Osteoblast (primary cell): ENCODE results near the gene ADH1A. TPM values are rescaled to one million over a fixed set of nuclear protein-coding genes. Genes with fewer than 3 reads are reported as not detected.

Experiments used
- DNase-seq: peaks from one replicate; pipeline ENCODE4 v3.0.0; 2011; ENCODE audit warnings: low spot score, mixed read lengths; ENCODE audit not compliant: insufficient read length; ENCODE audit errors: missing footprints
- H2AFZ ChIP-seq: 2 replicates; pipeline ENCODE4 v1.6.0; 2011; ENCODE audit warnings: mild to moderate bottlenecking, low read length
- H3K27ac ChIP-seq: 2 replicates; pipeline ENCODE4 v1.5.1; 2011; ENCODE audit warnings: mild to moderate bottlenecking, low read depth, low read length, moderate library complexity
- H3K27me3 ChIP-seq: 2 replicates; pipeline ENCODE4 v1.6.0; 2012; ENCODE audit warnings: mild to moderate bottlenecking, control low read depth, inconsistent platforms, low read length, moderate library complexity; ENCODE audit not compliant: insufficient read depth
- H3K36me3 ChIP-seq: 2 replicates; pipeline ENCODE4 v1.5.1; 2011; ENCODE audit warnings: mild to moderate bottlenecking, low read length, control low read depth, moderate library complexity; ENCODE audit not compliant: insufficient read depth
- H3K4me1 ChIP-seq: 2 replicates; pipeline ENCODE4 v1.5.1; 2011; ENCODE audit warnings: mild to moderate bottlenecking, low read length, control low read depth, moderate library complexity; ENCODE audit not compliant: insufficient read depth
- H3K4me2 ChIP-seq: 2 replicates; pipeline ENCODE4 v1.6.0; 2011; ENCODE audit warnings: mild to moderate bottlenecking, low read length; ENCODE audit not compliant: insufficient read depth
- H3K4me3 ChIP-seq: fragments of 200-600 bp; sonication (generic); 3 replicates; pipeline ENCODE4 v1.5.1; 2012; ENCODE audit warnings: mild to moderate bottlenecking, low read length, inconsistent platforms; ENCODE audit not compliant: insufficient read depth
- H3K79me2 ChIP-seq: 2 replicates; pipeline ENCODE4 v1.6.0; 2012; ENCODE audit warnings: mild to moderate bottlenecking, low read length, control low read depth, inconsistent platforms; ENCODE audit not compliant: insufficient read depth
- H3K9me3 ChIP-seq: 2 replicates; pipeline ENCODE4 v1.5.1; 2011; ENCODE audit warnings: low read depth, low read length, control low read depth
- H4K20me1 ChIP-seq: 2 replicates; pipeline ENCODE4 v1.6.0; 2012; ENCODE audit warnings: mild to moderate bottlenecking, low read length, control low read depth; ENCODE audit not compliant: insufficient read depth
- CTCF ChIP-seq: IDR thresholded peaks from 2 replicates; pipeline ENCODE4 v1.5.1; 2011; ENCODE audit warnings: mild to moderate bottlenecking, low read depth, low read length, moderate library complexity; ENCODE audit errors: extremely low read depth
- total RNA-seq: library from RNA; depleted of rRNA; stranded (reverse); fragments of >200 nt; gene quantifications from 2 replicates; pipeline ENCODE4 v1.2.3, GENCODE V29; 2012

ADH1A gene
- total RNA-seq, 1 donor, result not detected

DNA sequence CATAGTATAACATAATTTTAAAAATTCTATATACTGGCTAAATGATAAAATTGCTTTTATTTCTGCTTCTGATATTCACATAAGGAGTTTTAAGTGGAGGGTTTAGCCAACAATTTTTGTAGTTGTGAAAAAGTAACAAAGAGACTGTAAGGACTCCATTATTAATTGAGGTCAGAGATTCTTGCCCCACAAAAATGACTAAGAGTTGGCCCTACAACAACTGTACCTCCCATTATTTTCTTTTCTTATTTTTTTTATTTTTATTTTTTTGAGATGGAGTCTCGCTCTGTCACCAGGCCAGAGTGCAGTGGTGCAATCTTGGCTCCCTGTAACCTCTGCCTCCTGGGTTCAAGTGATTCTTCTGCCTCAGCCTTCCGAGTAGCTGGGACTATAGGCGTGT lies 39.9 kb upstream of the ADH1A start:
- no peak for DNase-seq
- H3K79me2 ChIP-seq, result no peaks in the 10 kb centered on the region
- H2AFZ ChIP-seq, result no peak overlapping the region
- no peak overlapping the region for H3K4me2 ChIP-seq
- TF ChIP-seq CTCF, result no peak
- H3K27ac ChIP-seq, result no peak overlapping the region
- no peaks in the 10 kb centered on the region for H3K9me3 ChIP-seq
- no peaks in the 10 kb centered on the region for H3K36me3 ChIP-seq
- H3K4me1 ChIP-seq, result no peaks in the 10 kb centered on the region
- no peaks in the 10 kb centered on the region for H4K20me1 ChIP-seq
- no peaks in the 10 kb centered on the region for H3K27me3 ChIP-seq
- no peak overlapping the region for H3K4me3 ChIP-seq

- no peak overlapping the region for H3K4me2 ChIP-seq
- TF ChIP-seq CTCF, result no peak
- no peaks in the 10 kb centered on the region for H4K20me1 ChIP-seq
- H2AFZ ChIP-seq, result no peak overlapping the region
- DNase-seq, result no peak
- no peaks in the 10 kb centered on the region for H3K79me2 ChIP-seq
- no peaks in the 10 kb centered on the region for H3K36me3 ChIP-seq
- H3K9me3 ChIP-seq, result no peaks in the 10 kb centered on the region
- no peaks in the 10 kb centered on the region for H3K4me1 ChIP-seq
- H3K4me3 ChIP-seq, result no peak overlapping the region
- H3K27me3 ChIP-seq, result no peaks in the 10 kb centered on the region
- no peak overlapping the region for H3K27ac ChIP-seq
These were observed 39.1 kb upstream of the ADH1A start for GRCh38 chr4:99329876-99330275.

GRCh38 chr4:99324979-99325378 lies 34.2 kb upstream of the ADH1A start:
- H3K27me3 ChIP-seq, result no peaks in the 10 kb centered on the region
- H3K36me3 ChIP-seq, result no peaks in the 10 kb centered on the region
- H3K27ac ChIP-seq, result no peak overlapping the region
- H3K4me1 ChIP-seq, result no peaks in the 10 kb centered on the region
- no peaks in the 10 kb centered on the region for H3K9me3 ChIP-seq
- peak overlapping the region; percentile 23 for H2AFZ ChIP-seq
- no peak for TF ChIP-seq CTCF
- H3K4me2 ChIP-seq, result no peak overlapping the region
- H3K4me3 ChIP-seq, result no peak overlapping the region
- DNase-seq, result peak; percentile 39
- no peaks in the 10 kb centered on the region for H4K20me1 ChIP-seq
- no peaks in the 10 kb centered on the region for H3K79me2 ChIP-seq

DNA sequence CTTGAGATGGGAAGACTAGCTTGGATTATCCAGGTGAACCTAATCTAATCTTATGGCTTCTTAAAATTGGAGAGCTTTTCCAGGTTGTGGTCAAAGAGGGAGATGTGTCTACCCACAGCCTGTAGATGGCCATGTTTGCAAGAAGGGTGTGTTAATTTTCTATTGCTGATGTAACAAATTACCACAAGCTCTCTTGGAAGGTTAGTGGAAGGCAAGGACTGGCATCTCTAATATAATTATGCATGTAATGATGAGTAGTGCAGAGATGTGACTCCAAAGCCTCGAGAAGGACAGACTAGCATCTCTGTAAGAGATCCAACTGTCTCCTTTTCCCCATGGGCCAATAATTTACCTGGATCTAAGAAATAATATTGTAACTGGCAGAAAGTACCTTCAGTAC lies 33.6 kb upstream of the ADH1A start:
- TF ChIP-seq CTCF, result no peak
- H3K4me1 ChIP-seq, result no peaks in the 10 kb centered on the region
- DNase-seq, result no peak
- no peaks in the 10 kb centered on the region for H3K9me3 ChIP-seq
- no peak overlapping the region for H3K4me3 ChIP-seq
- no peaks in the 10 kb centered on the region for H4K20me1 ChIP-seq
- no peaks in the 10 kb centered on the region for H3K27me3 ChIP-seq
- H3K36me3 ChIP-seq, result no peaks in the 10 kb centered on the region
- no peak overlapping the region for H3K27ac ChIP-seq
- no peak overlapping the region for H3K4me2 ChIP-seq
- H2AFZ ChIP-seq, result no peak overlapping the region
- H3K79me2 ChIP-seq, result no peaks in the 10 kb centered on the region
